ENCODE results near the gene BEST3.

GRCh38 chr12:69610729-69611128 lies 88.4 kb downstream of the BEST3 start, which contains the start of gene LRRC10:
- TF ChIP-seq EP300 (IDR thresholded peaks at IDR 0.05) (no peak), CTCF (IDR thresholded peaks at IDR 0.05) (no peak), POLR2A (IDR thresholded peaks at IDR 0.05) (no peak), POLR2AphosphoS5 (IDR thresholded peaks at IDR 0.05) (no peak)
